A549 treated with AZD2906 at 1 μM for 4 hours (cell line): ENCODE results near the gene LOXL4. TPM values are rescaled to one million over a fixed set of nuclear protein-coding genes. Genes with fewer than 3 reads are reported as not detected.

Source experiments
- total RNA-seq: library from RNA; stranded (reverse); fragments of 200-300 nt; extraction: Qiagen RNA extraction; gene quantifications from 5 replicates; pipeline ENCODE4 v1.2.3, GENCODE V29; 2022

The LOXL4 gene
- 1.4 to 1.6 TPM (median 1.5 TPM) in 5 replicates for total RNA-seq

GRCh38 chr10:98267894-98268693, at the start of gene LOXL4:
TSS of gene LOXL4 (minus strand) at chr10:98268194. CDS start at chr10:98263019, 5,175 bp downstream.

Other genes starting within 250 kb of the LOXL4 start
- 0.89 to 1.7 TPM (median 1.5 TPM) in 5 replicates for gene CRTAC1, start 237.6 kb downstream of the LOXL4 start, total RNA-seq
- 12.1 to 15.4 TPM (median 13.5 TPM) in 5 replicates for gene R3HCC1L, start 133.5 kb downstream of the LOXL4 start, total RNA-seq
- gene PYROXD2, start 147.0 kb upstream of the LOXL4 start, total RNA-seq = 3.6 to 6.0 TPM (median 4.3 TPM) in 5 replicates
- 30.4 to 37.3 TPM (median 34.5 TPM) in 5 replicates for gene HPS1, start 178.7 kb upstream of the LOXL4 start, total RNA-seq